Loucy (cell line): Measurements from ENCODE around the gene AADACL4.

Source experiments
- H2AFZ ChIP-seq: fragments of 200-600 bp; sonication (generic); 2 replicates; pipeline ENCODE4 v1.6.0; 2016; ENCODE audit warnings: antibody characterized with exemption, mild to moderate bottlenecking, low read length, moderate library complexity
- H3F3A ChIP-seq: fragments of 200-600 bp; 2 replicates; pipeline ENCODE4 v1.6.0; 2016; ENCODE audit warnings: antibody characterized with exemption, low read depth, mild to moderate bottlenecking
- H3K27me3 ChIP-seq: fragments of 200-600 bp; sonication (generic); 2 replicates; pipeline ENCODE4 v1.6.1; 2014; ENCODE audit warnings: low read length, mild to moderate bottlenecking; ENCODE audit not compliant: insufficient read depth, poor library complexity, severe bottlenecking
- H3K36me3 ChIP-seq: fragments of 200-600 bp; sonication (generic); 2 replicates; pipeline ENCODE4 v1.6.1; 2016; ENCODE audit warnings: low read length; ENCODE audit not compliant: insufficient read depth
- H3K4me1 ChIP-seq: fragments of 200-600 bp; sonication (generic); 2 replicates; pipeline ENCODE4 v1.5.1; 2014; ENCODE audit warnings: low read length, mild to moderate bottlenecking; ENCODE audit not compliant: insufficient read depth, poor library complexity, severe bottlenecking
- H3K4me2 ChIP-seq: fragments of 200-600 bp; sonication (generic); 2 replicates; pipeline ENCODE4 v1.6.0; 2014; ENCODE audit warnings: antibody characterized with exemption, low read length, low read depth, mild to moderate bottlenecking; ENCODE audit not compliant: poor library complexity, severe bottlenecking
- H3K4me3 ChIP-seq: fragments of 200-600 bp; sonication (generic); 2 replicates; pipeline ENCODE4 v1.5.1; 2014; ENCODE audit warnings: low read length, mild to moderate bottlenecking, mixed read lengths; ENCODE audit not compliant: poor library complexity, severe bottlenecking
- H3K79me2 ChIP-seq: fragments of 200-600 bp; sonication (generic); 2 replicates; pipeline ENCODE4 v1.6.1; 2014; ENCODE audit warnings: low read length; ENCODE audit not compliant: insufficient read depth
- H3K9ac ChIP-seq: fragments of 200-600 bp; sonication (generic); 2 replicates; pipeline ENCODE4 v1.6.0; 2014; ENCODE audit warnings: mild to moderate bottlenecking, low read depth, low read length, moderate library complexity; ENCODE audit not compliant: poor library complexity, severe bottlenecking
- H3K9me2 ChIP-seq: fragments of 200-600 bp; sonication (generic); replicated peaks from 2 replicates; pipeline ENCODE4 v1.6.1; 2016; ENCODE audit warnings: low read depth, low read length, mixed read lengths
- H3K9me3 ChIP-seq: fragments of 200-600 bp; sonication (generic); 2 replicates; pipeline ENCODE4 v1.6.1; 2014; ENCODE audit warnings: mild to moderate bottlenecking, antibody characterized with exemption, low read length, low read depth; ENCODE audit not compliant: insufficient read depth
- H4K20me1 ChIP-seq: fragments of 200-600 bp; sonication (generic); 2 replicates; pipeline ENCODE4 v1.6.0; 2014; ENCODE audit warnings: antibody characterized with exemption, low read length, mild to moderate bottlenecking; ENCODE audit not compliant: insufficient read depth, poor library complexity, severe bottlenecking
- CTCF ChIP-seq: fragments of 200-600 bp; sonication (generic); conservative IDR thresholded peaks from 2 replicates; pipeline ENCODE4 v1.5.1; 2014; ENCODE audit warnings: mild to moderate bottlenecking, antibody characterized with exemption, low read length
- EZH2phosphoT487 ChIP-seq: fragments of 200-600 bp; IDR thresholded peaks from 2 replicates; pipeline ENCODE4 v1.6.1; 2018; ENCODE audit warnings: antibody characterized with exemption, mild to moderate bottlenecking, moderate library complexity, borderline replicate concordance

Gene AADACL4

GRCh38 chr1:12618661-12618964, 25.3 kb upstream of the AADACL4 start:
- H3F3A ChIP-seq = no peaks in the 10 kb centered on the region
- H3K4me3 ChIP-seq = peak overlapping the region; percentile 83
- no peaks in the 10 kb centered on the region for H3K9me2 ChIP-seq
- no peaks in the 10 kb centered on the region for H3K27me3 ChIP-seq
- TF ChIP-seq CTCF (no peak), EZH2phosphoT487 (no peak)
- H3K79me2 ChIP-seq = peaks cover 40% of the 10 kb centered on the region
- peak overlapping the region; percentile 38; the same call in 1 of the 2 replicates for H2AFZ ChIP-seq
- H4K20me1 ChIP-seq = no peaks in the 10 kb centered on the region
- H3K36me3 ChIP-seq = no peaks in the 10 kb centered on the region
- peak overlapping the region; percentile 98 for H3K9ac ChIP-seq
- peak overlapping the region; percentile 90 for H3K4me2 ChIP-seq
- H3K9me3 ChIP-seq = no peaks in the 10 kb centered on the region
- peaks cover 62% of the 10 kb centered on the region for H3K4me1 ChIP-seq

- Histone ChIP-seq H2AFZ (peak overlapping the region; percentile 38; the same call in 1 of the 2 replicates), H3F3A (no peaks in the 10 kb centered on the region), H3K9me2 (no peaks in the 10 kb centered on the region), H4K20me1 (no peaks in the 10 kb centered on the region), H3K9ac (peak overlapping the region; percentile 98), H3K4me2 (peak overlapping the region; percentile 90), H3K27me3 (no peaks in the 10 kb centered on the region), H3K4me1 (peaks cover 58% of the 10 kb centered on the region), H3K4me3 (peak overlapping the region; percentile 83), H3K36me3 (no peaks in the 10 kb centered on the region), H3K79me2 (peaks cover 34% of the 10 kb centered on the region), H3K9me3 (no peaks in the 10 kb centered on the region)
- TF ChIP-seq CTCF (no peak), EZH2phosphoT487 (no peak)
Measured at GRCh38 chr1:12618965-12619791, 24.7 kb upstream of the AADACL4 start.

GRCh38 chr1:12619792-12620487, 23.9 kb upstream of the AADACL4 start:
- H3F3A ChIP-seq = no peaks in the 10 kb centered on the region
- peak; percentile 93 for TF ChIP-seq CTCF
- no peak for TF ChIP-seq EZH2phosphoT487
- H3K4me3 ChIP-seq = peak overlapping the region; percentile 83
- H3K27me3 ChIP-seq = no peaks in the 10 kb centered on the region
- H2AFZ ChIP-seq = no peak overlapping the region; the same call in 1 of the 2 replicates
- no peaks in the 10 kb centered on the region for H3K9me3 ChIP-seq
- H3K4me1 ChIP-seq = peaks cover 51% of the 10 kb centered on the region
- H3K9ac ChIP-seq = peak overlapping the region; percentile 98
- no peaks in the 10 kb centered on the region for H4K20me1 ChIP-seq
- peaks cover 26% of the 10 kb centered on the region for H3K79me2 ChIP-seq
- no peaks in the 10 kb centered on the region for H3K36me3 ChIP-seq
- H3K4me2 ChIP-seq = peak overlapping the region; percentile 90
- no peaks in the 10 kb centered on the region for H3K9me2 ChIP-seq
